GM10266 (cell line): ENCODE results near the gene PHKB.

Experiments used
- DNase-seq: peaks from one replicate; pipeline ENCODE4 v3.0.0; 2012; ENCODE audit errors: extremely low spot score
- TF ChIP-seq, protein P1 (sequence below): IDR thresholded peaks from 2 replicates; pipeline ENCODE4 v1.5.1; 2012; ENCODE audit warnings: mild to moderate bottlenecking, low read depth; ENCODE audit not compliant: control insufficient read depth, insufficient read depth; ENCODE audit errors: missing control alignments

The PHKB gene

DNA sequence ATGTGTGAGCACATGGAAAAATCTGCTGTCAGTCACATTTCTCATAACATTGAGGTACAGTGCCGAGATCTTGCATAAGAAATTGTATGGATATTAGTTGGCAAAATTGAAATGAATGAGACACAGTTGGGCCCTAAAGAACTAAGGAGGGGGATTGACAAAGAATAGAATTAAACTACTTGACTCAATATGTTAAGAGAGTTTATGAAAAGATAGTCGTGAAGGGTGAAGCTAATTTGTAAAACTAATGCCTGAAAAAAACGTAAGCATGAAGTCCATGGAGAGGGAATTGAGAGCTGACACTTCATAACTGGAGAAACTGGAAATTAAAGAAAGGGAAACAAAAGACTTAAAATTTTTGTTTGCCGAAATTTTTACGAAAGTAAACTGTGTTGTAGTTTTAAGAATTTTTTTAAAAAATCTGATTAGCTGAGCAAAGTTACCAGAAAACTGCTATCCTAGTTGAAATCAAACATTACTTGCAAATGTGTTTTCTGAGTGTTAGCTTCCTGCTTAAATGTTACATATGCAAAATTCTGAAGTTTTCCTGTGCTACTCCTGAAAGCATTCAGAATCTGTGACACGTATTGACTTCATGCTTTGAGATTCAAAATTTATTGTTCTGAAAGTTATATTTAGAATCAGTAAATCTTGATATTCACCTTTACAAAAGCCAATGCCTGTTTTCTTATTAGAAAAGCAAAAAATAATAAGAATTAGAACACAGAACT lies 239.9 kb downstream of the PHKB start:
- TF ChIP-seq, protein P1, sequence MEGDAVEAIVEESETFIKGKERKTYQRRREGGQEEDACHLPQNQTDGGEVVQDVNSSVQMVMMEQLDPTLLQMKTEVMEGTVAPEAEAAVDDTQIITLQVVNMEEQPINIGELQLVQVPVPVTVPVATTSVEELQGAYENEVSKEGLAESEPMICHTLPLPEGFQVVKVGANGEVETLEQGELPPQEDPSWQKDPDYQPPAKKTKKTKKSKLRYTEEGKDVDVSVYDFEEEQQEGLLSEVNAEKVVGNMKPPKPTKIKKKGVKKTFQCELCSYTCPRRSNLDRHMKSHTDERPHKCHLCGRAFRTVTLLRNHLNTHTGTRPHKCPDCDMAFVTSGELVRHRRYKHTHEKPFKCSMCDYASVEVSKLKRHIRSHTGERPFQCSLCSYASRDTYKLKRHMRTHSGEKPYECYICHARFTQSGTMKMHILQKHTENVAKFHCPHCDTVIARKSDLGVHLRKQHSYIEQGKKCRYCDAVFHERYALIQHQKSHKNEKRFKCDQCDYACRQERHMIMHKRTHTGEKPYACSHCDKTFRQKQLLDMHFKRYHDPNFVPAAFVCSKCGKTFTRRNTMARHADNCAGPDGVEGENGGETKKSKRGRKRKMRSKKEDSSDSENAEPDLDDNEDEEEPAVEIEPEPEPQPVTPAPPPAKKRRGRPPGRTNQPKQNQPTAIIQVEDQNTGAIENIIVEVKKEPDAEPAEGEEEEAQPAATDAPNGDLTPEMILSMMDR: no peak
- no peak for DNase-seq

DNA sequence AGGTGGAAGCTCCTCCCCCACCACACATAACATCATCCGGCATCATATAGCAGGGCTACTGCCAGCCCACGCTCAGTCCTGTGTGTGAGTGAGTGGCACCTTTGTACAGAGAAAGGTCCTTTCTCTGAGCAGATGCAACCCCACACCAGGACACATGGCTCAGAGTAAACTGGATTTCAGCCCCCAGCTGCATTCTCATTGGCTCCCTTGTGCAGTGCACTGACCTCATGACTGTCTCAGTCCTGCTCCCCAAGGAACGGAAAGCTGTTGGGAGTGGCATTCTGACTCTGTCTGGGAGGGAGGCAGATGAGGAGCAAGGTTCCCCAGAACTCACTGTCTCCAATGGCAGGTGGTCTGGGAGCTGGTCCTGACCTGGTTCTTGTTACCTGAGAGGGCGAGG lies 244.1 kb downstream of the PHKB start:
- DNase-seq: no peak
- TF ChIP-seq, protein P1: no peak

DNA sequence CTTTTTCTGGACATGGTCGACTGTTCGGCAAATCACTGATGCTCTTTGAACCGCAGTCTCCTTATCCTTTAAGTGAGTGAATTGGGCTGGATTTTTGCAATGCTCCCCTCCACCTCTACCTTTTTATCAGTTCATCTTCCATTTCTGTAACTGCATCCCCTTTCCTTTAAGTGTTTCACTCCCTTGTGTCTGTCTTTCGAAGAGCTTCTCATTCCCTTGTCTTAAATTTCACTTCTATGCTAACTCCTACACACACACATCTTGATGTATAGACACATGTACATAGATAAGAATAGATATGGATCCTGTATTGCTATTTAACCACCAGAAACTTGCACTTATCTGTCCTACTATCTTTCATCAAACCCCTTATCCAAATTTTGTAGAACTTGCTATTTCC lies 250.7 kb downstream of the PHKB start:
- no peak for DNase-seq
- TF ChIP-seq, protein P1: no peak

DNA sequence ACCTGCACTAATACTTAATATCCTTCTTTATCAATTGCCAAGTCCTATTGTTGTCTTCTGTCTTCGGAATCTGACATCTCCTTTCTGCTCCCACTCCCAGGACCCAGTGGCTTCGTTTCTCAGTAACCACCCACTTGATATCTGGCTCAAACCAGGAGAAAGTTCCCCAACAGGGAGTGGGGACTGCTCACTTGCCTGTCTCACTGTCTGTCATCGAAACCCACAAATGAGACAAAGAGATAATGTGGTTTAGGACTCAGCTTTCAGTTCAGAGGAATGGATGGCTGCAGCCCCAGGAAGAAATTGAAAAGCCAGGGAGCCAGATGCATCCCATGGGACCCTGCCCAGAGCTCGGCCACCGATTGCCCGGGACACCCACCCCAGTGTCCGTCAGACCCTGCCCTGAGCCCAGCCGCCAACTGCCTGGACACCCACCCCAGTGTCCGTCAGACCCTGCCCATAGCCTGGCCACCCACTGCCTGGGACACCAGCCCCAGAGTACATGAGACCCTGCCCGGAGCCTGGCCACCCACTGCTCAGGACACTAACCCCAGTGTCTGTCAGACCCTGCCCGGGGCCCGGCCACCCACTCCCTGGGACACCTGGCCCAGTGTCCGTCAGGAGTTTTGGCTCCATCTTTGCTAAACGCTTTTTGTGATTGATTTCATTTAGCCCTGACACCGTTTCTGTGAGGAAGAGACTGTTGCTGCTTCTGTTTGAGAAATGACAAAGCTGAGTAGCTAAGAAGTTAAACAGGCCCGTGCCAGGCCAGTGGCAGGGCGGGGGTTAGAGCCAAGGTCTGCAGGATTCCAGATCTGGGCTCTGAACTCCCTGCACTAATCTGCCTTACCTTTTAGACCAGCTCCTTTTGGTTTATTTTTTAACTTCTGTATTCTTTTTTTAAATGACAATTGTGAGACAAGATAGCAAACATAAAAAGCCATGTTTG lies 251.4 kb downstream of the PHKB start:
- DNase-seq: no peak

DNA sequence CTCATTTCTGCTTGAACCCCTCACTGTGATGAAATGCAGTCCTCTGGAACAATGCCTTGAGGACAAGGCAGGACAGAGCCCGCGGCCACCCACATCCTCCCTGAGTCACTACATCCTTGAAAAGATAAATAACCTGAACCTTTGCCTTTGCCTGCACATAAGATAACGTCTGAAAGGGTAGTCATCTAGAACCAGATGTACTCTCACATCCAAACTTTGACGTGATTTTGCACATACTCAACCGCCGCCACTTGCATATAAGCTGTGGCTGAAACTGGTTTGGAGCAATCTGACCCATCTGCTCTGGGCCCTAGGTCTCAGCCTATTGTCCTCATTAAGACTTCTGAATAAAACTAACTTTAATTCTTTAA lies 252.1 kb downstream of the PHKB start:
- TF ChIP-seq, protein P1: no peak
- peak; percentile 16 for DNase-seq

More for the DNA sequence above, 251.4 kb downstream of the PHKB start:
- TF ChIP-seq, protein P1: no peak

DNA sequence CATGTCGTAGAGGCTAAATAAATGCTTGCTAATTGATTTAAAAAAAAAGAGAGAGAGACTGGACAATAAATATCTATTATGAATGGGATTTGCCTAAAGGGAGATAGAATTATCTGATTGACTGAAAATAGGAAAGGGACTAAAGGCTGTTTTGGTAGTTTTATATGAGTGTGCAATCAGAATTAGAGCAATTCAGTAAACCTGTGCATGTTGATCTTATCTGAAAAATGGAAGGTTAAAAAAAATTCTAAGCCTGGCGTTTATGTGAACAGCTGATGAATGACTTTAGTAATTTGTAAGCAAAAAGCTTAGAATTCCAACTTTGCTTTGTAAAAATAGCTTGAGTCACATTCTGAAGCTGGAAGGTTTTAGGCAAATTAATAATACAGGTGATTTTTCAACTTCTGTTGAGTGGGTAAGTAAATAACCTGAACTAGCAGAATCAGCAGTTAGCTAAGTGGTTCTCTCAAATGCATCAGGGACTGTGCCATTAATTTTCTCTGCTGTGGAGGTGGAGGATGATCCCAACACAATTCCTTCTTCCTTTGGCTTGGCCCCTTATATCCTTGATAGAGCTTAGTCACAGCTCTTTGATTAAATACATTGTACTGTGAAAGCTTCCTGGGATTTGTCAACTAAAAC lies 254.4 kb downstream of the PHKB start:
- no peak for DNase-seq
- TF ChIP-seq, protein P1: no peak
